Natural killer cell (primary cell): ENCODE results near the gene TSC22D1. TPM values are rescaled to one million over a fixed set of nuclear protein-coding genes. Genes with fewer than 3 reads are reported as not detected.

Experiments used
- ATAC-seq, 3 donors: fragments of 150-1000 bp in 2 of 3; fragments of 200-7000 bp in 1 of 3; cut with Tn5 transposase; 1 replicate in 1 of 3; 2 replicates in 2 of 3; pipeline ENCODE4 v1.10.0; 2021; ENCODE audit warnings: mild to moderate bottlenecking in 2 of 3, moderate library complexity in 2 of 3
- DNase-seq, 2 donors: peaks; one replicate each; pipeline versions ENCODE4 v3.0.0 to v3.0.0-alpha.2; 2013 to 2021; ENCODE audit warnings: mixed read lengths in 1 of 2
- H3K27ac ChIP-seq: one replicate; pipeline ENCODE4 v1.5.1; 2013; ENCODE audit warnings: mild to moderate bottlenecking, low read length
- H3K27me3 ChIP-seq: one replicate; pipeline ENCODE4 v1.6.1; 2013; ENCODE audit warnings: low read length; ENCODE audit not compliant: control insufficient read depth, insufficient read depth
- H3K36me3 ChIP-seq: one replicate; pipeline ENCODE4 v1.6.1; 2013; ENCODE audit warnings: low read length; ENCODE audit not compliant: control insufficient read depth, insufficient read depth
- H3K4me1 ChIP-seq: one replicate; pipeline ENCODE4 v1.6.1; 2013; ENCODE audit warnings: low read length; ENCODE audit not compliant: control insufficient read depth, insufficient read depth
- H3K4me3 ChIP-seq: one replicate; pipeline ENCODE4 v1.5.1; 2013; ENCODE audit warnings: low read length
- H3K9me3 ChIP-seq: one replicate; pipeline ENCODE4 v1.6.1; 2013; ENCODE audit warnings: low read length; ENCODE audit not compliant: control insufficient read depth, insufficient read depth
- H3K27ac Mint-ChIP-seq, 2 donors: one replicate each; pipeline ENCODE4 v1.8.0; 2022; ENCODE audit warnings: mild to moderate bottlenecking in 2 of 2, mixed read lengths in 2 of 2, moderate library complexity in 1 of 2
- H3K27me3 Mint-ChIP-seq, 2 donors: one replicate each; pipeline ENCODE4 v1.8.0; 2022; ENCODE audit warnings: low read depth in 2 of 2, mixed read lengths in 2 of 2
- H3K36me3 Mint-ChIP-seq: one replicate; pipeline ENCODE4 v1.8.0; 2022; ENCODE audit warnings: mixed read lengths
- H3K4me1 Mint-ChIP-seq, 2 donors: one replicate each; pipeline ENCODE4 v1.8.0; 2022; ENCODE audit warnings: mixed read lengths in 2 of 2
- H3K4me3 Mint-ChIP-seq: one replicate; pipeline ENCODE4 v1.8.0; 2022; ENCODE audit warnings: mild to moderate bottlenecking, moderate library complexity, mixed read lengths
- H3K9me3 Mint-ChIP-seq, 2 donors: one replicate each; pipeline ENCODE4 v1.8.0; 2022; ENCODE audit warnings: mixed read lengths in 2 of 2
- CTCF ChIP-seq: fragments of 200-600 bp; IDR thresholded peaks from one replicate; pipeline ENCODE4 v1.8.0; 2022; ENCODE audit warnings: antibody characterized with exemption
- WGBS: methylation state at CpG from one replicate; pipeline ENCODE4 v1.1.7; 2013; ENCODE audit warnings: missing lambda C conversion rate; ENCODE audit not compliant: insufficient coverage; 5-methylcytosine and 5-hydroxymethylcytosine counted together
- intact Hi-C: fragments of 100-400 bp; cut with micrococcal nuclease; formaldehyde crosslinking; loops from one replicate; pipeline ENCODE4 v1.14.2; 2022
- total RNA-seq, 4 donors: library from RNA; stranded (reverse); fragments of 120-200 nt in 1 of 4; gene quantifications; one replicate each; pipeline versions ENCODE4 v1.2.3 to v1.2.4, GENCODE V29; 2013 to 2022

The TSC22D1 gene
- total RNA-seq, 3 donors from 2014 or later (not counting 1 experiment from before 2014, with no cell fraction given) = 44.3 to 54.4 (median 44.6) TPM

GRCh38 chr13:44402899-44403445 lies 173.2 kb downstream of the TSC22D1 start:
- no peak overlapping the region for H3K27ac ChIP-seq
- no peaks in the 10 kb centered on the region for H3K4me1 ChIP-seq
- no peaks in the 10 kb centered on the region for H3K9me3 ChIP-seq
- no peaks in the 10 kb centered on the region for H3K36me3 ChIP-seq
- Mint-ChIP-seq H3K4me1 (peaks cover 0 to 5% of the 10 kb centered on the region in 2 donors), H3K9me3 (no peaks in the 10 kb centered on the region), H3K36me3 (no peaks in the 10 kb centered on the region), H3K27me3 (peaks cover 10 to 11% of the 10 kb centered on the region in 2 donors), H3K4me3 (no peak overlapping the region), H3K27ac (no peak overlapping the region)
- WGBS = 90% methylated on average over 13 of the region's 13 CpGs
- ATAC-seq (no peak), DNase-seq (no peak)
- H3K4me3 ChIP-seq = no peak overlapping the region
- H3K27me3 ChIP-seq = no peaks in the 10 kb centered on the region
- TF ChIP-seq CTCF = no peak
- intact Hi-C loops = no loop called here

- WGBS = 100% methylated on average over 2 of the region's 2 CpGs
- ATAC-seq = no peak
- intact Hi-C loops = no loop called here
- Histone ChIP-seq H3K9me3 (no peaks in the 10 kb centered on the region), H3K36me3 (no peaks in the 10 kb centered on the region), H3K4me3 (no peak overlapping the region), H3K27me3 (no peaks in the 10 kb centered on the region), H3K4me1 (no peaks in the 10 kb centered on the region), H3K27ac (no peak overlapping the region)
- Mint-ChIP-seq H3K4me3 (no peak overlapping the region), H3K4me1 (peaks cover 0 to 5% of the 10 kb centered on the region in 2 donors), H3K27me3 (peaks cover 9 to 10% of the 10 kb centered on the region in 2 donors), H3K36me3 (no peaks in the 10 kb centered on the region), H3K27ac (no peak overlapping the region), H3K9me3 (no peaks in the 10 kb centered on the region)
- DNase-seq = no peak
- no peak for TF ChIP-seq CTCF
Observed at GRCh38 chr13:44401577-44401976, 174.6 kb downstream of the TSC22D1 start.

- Histone ChIP-seq H3K27me3 (no peaks in the 10 kb centered on the region), H3K9me3 (no peaks in the 10 kb centered on the region), H3K36me3 (no peaks in the 10 kb centered on the region), H3K4me3 (no peak overlapping the region), H3K4me1 (no peaks in the 10 kb centered on the region), H3K27ac (no peak overlapping the region)
- intact Hi-C loops = no loop called here
- DNase-seq (no peak), ATAC-seq (no peak)
- peaks cover 2 to 9% of the 10 kb centered on the region in 2 donors for H3K27me3 Mint-ChIP-seq
- no peaks in the 10 kb centered on the region for H3K36me3 Mint-ChIP-seq
- peaks cover 0 to 5% of the 10 kb centered on the region in 2 donors for H3K4me1 Mint-ChIP-seq
- H3K9me3 Mint-ChIP-seq = no peaks in the 10 kb centered on the region
- no peak overlapping the region for H3K4me3 Mint-ChIP-seq
- TF ChIP-seq CTCF = no peak
- H3K27ac Mint-ChIP-seq = no peak overlapping the region
Observed at GRCh38 chr13:44400736-44401135, 175.4 kb downstream of the TSC22D1 start.

GRCh38 chr13:44399074-44399473 lies 177.1 kb downstream of the TSC22D1 start:
- no peaks in the 10 kb centered on the region for H3K27me3 ChIP-seq
- no peaks in the 10 kb centered on the region for H3K9me3 ChIP-seq
- H3K9me3 Mint-ChIP-seq = no peaks in the 10 kb centered on the region
- no peak overlapping the region for H3K27ac ChIP-seq
- no peaks in the 10 kb centered on the region for H3K36me3 Mint-ChIP-seq
- no peak overlapping the region for H3K4me3 ChIP-seq
- H3K4me1 ChIP-seq = no peaks in the 10 kb centered on the region
- WGBS = 87% methylated on average over 3 of the region's 3 CpGs
- H3K4me3 Mint-ChIP-seq = no peak overlapping the region
- DNase-seq = no peak
- no peak overlapping the region for H3K27ac Mint-ChIP-seq
- no peak for ATAC-seq
- intact Hi-C loops = no loop called here
- H3K4me1 Mint-ChIP-seq = no peaks in the 10 kb centered on the region
- H3K36me3 ChIP-seq = no peaks in the 10 kb centered on the region
- no peak for TF ChIP-seq CTCF
- peaks cover 0 to 2% of the 10 kb centered on the region in 2 donors for H3K27me3 Mint-ChIP-seq
